ENCODE data around the gene VKORC1.
A peak's percentile ranks its signal among the peaks of the same experiment; 100 is the strongest.

Gene VKORC1

DNA sequence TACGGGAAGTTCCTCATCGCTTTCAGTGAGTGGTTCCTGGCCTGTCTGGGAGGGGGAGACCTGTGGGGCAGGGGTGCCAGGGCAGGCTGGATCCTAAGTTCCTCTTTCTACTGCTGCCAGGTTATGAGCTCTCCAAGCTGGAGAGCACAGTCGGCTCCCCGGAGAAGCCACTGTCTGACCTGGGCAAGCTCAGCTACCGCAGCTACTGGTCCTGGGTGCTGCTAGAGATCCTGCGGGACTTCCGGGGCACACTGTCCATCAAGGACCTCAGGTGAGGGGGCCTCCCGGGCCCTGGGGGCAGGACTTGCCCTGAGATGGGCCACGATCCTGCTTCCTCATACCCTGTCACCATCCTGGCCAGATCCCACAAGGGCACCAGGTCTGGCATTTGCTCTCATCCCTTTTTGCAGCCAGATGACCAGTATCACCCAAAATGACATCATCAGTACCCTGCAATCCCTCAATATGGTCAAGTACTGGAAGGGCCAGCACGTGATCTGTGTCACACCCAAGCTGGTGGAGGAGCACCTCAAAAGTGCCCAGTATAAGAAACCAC lies 35.8 kb upstream of the VKORC1 start:
- DNase-seq (ENCODE audit: low read depth in 2 of 2), result no peak

GRCh38 chr16:31129568-31130335 lies 35.2 kb upstream of the VKORC1 start:
- DNase-seq (ENCODE audit: low read depth in 2 of 2), result no peak

GRCh38 chr16:31128711-31129567 lies 34.3 kb upstream of the VKORC1 start:
- DNase-seq (ENCODE audit: low read depth in 2 of 2), result no peak

DNA sequence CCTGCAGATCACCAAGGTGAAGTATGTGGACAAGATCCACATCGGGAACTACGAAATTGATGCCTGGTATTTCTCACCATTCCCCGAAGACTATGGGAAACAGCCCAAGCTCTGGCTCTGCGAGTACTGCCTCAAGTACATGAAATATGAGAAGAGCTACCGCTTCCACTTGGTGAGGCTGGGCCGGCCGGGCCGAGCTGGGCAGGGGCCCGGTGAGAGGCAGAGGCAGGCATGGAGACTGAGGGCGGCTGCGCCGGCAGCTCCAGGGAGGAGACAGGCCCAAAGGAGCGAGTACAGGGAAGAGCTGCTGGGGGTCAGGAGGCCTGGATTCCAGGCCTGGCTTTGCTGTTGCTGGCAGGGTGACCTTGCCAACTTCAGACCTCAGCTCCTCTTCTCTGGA lies 32.6 kb upstream of the VKORC1 start:
- DNase-seq (ENCODE audit: low read depth in 2 of 2), result no peak

DNA sequence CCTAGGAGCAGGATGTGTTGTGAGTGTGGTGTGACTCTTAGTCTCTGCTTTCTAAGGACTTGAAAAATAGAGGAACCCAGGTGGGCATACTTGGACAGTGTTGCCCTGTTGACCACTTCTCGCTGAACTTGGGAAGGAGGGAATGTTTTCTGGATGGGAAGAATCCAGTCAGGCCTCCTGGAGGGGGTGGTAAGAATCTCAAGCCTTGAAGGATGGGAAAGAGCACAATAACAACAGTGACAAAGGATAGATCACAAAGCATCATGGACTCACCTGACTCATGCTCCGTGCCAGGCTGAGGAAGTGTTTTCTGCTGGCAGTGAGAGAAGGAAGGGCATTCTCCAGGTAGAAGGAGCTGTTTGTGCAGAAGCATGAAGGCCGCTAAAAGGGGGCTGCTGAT lies 31.2 kb upstream of the VKORC1 start:
- no peak for DNase-seq (ENCODE audit: low read depth in 2 of 2)

- DNase-seq (ENCODE audit: low read depth in 2 of 2), result no peak
These were observed 25.5 kb upstream of the VKORC1 start for GRCh38 chr16:31120129-31120528.

DNA sequence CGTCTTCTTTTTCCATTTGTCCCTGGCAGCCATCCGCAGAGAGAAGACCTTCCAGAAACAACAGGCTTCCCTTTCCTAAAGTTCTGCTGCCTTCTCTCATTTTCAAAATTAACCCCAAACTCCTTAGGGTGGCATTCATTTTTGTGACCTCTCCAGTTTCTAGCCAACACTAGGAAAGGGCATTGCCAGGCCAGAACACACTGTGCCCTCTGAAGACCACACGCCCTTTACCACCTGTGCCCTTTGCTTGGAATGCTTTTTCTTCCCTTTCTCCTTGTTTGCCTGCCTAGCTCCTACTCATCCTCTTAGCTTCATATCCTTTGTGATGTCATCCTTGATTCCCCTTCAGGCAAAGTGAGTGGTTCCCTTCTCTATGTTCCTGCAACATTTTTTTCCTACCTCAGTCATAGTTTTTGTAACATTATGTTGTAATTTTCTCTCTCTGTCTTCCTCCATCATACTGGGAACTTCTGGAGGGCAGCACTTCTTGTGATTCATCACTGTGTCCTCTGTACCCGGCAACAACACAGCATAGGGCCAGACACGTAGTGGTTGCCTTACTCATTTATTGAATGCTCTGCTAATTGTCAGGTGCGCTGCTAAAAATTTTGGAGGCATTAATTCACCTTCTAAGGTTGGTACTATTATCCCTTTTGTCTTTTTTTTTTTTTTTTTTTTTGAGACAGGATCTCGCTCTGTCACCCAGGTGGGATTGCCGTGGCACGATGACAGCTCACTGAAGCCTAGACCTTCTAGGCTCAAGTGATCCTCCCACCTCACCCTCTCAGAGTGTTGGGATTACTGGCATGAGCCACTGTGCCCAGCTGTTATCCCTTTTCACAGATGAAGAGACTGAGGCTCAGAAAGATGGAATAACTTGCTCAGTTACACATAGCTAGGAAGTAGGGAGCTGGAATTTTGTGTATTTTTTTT lies 23.9 kb upstream of the VKORC1 start:
- no peak for DNase-seq (ENCODE audit: low read depth in 2 of 2)

GRCh38 chr16:31117384-31118222 lies 23.0 kb upstream of the VKORC1 start, which contains the start of gene KAT8:
TSS of gene KAT8 (plus strand) at chr16:31117664. CDS start at chr16:31117682, 18 bp downstream.
- DNase-seq (ENCODE audit: low read depth in 2 of 2), result peak; percentile 96 to 97

- no peak for DNase-seq (ENCODE audit: low read depth in 2 of 2)
These were observed 19.9 kb upstream of the VKORC1 start for GRCh38 chr16:31114468-31114867.

DNA sequence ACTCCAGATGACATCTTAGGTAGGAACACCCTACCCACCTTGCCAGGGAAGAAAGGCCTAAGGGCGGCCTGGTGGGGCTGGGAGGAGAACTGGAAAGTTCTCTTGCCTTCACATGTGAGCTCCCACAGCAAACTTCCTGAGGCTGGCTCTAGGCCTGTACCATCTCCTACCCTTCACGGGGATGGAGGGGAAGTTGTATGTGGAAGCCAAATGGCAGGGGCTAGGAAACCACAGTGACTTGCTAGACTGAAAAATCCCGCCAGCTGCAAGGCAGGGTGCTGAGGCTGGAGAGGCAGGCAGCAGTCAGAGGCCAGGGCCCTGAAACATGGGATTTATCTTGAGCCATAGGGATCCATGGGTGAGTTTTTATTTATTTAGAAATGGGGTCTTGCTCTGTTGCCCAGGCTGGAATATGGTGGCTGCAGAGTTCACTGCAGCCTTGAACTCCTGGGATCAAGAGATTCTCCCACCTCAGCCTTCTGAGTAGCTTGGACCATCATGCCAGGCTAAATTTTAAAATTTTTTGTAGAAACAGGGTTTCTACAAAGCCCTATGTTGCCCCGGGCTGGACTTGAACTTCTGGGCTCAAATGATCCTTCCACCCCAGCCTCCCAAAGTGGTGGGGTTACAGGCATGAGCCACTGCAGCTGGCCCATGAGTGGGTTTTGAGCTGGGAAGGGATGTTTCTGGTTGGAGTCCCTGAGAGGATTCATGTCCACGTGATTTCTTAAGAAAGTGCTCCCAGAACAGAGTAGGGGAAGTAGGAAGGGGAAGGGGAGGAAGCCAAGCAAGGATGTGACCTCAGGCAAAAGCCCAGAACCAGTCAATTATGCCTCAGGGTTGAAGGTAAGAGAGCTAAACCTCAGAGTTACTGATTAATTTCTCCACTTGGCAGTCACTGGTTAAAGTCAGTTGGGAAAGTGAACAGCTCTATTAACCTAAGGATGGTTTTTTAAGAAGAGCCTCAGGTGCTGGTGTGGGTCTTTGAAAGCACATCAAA lies 18.8 kb upstream of the VKORC1 start:
- no peak for DNase-seq (ENCODE audit: low read depth in 2 of 2)

DNA sequence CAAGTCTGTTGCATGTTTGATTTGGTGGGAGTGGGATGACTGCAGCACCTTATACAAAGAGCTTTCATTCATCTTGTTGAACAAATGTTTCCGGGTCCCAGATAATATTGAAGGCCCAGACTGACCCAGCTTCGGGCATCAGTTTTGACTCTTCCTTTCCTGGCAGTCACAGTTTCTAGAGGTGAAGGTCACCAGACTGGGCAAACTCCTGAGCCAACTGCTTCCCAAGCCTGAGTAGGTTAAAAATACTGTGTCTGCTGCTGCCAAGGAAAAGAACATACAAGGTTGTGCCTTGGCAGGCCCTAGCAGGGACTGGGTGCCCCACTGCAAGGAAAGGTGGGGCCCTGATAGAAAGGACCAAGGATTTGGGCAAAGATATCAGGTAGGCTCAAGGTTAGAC lies 18.1 kb upstream of the VKORC1 start:
- DNase-seq (ENCODE audit: low read depth in 2 of 2), result no peak

DNA sequence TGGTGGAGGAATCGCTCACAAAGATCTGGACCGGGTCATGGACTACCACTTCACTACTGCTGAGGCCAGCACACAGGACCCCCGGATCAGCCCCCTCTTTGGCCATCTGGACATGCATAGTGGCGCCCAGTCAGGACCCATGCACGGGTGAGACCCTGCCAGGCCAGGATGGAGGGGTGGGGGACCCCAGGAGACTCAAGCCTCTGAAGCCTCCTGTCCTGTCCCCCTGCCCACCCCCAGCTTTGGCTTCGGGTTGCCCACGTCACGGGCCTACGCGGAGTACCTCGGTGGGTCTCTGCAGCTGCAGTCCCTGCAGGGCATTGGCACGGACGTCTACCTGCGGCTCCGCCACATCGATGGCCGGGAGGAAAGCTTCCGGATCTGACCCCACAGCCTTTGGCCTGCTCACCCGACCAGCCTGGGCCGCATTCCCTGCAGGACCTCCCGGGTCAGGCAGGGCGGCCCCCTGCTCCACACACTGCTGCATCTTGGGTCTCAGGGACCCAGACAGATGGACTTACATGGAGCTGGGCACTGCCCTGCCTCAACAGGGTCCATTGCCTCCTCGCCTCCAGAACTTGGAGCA lies 17.4 kb upstream of the VKORC1 start:
- DNase-seq (ENCODE audit: low read depth in 2 of 2), result no peak

DNA sequence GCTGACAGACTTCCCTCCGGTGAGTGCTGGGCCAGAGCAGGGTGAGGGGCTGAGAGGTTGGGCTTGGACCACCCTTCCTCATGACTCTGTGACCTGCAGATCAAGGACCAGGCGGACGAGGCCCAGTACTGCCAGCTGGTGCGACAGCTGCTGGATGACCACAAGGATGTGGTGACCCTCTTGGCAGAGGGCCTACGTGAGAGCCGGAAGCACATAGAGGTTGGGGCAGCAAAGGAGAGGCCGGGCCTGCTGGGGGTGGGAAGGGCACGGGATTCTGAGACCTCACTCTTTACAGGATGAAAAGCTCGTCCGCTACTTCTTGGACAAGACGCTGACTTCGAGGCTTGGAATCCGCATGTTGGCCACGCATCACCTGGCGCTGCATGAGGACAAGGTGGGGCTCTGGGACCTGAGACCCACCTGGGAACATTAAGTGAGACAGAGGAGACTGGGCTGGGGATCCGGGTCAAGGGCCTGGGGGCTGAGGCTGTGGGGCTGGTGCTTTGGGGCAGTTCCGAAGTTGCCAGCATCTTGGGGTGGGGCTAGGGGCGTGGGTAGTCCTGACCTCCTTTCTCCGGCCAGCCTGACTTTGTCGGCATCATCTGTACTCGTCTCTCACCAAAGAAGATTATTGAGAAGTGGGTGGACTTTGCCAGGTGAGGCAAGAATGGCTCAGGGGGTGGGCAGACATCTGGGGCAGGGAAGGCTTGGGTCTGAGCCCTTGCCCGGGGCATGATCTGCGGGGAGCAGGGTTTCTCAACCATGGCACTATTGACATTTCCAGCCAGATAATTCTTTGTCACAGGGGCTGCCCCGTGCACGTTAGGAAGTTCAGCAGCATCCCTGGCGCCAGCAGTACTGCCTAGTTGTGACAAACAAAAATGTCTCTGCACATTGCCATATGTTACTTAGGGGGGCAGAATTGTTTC lies 15.8 kb upstream of the VKORC1 start:
- DNase-seq (ENCODE audit: low read depth in 2 of 2), result no peak

DNA sequence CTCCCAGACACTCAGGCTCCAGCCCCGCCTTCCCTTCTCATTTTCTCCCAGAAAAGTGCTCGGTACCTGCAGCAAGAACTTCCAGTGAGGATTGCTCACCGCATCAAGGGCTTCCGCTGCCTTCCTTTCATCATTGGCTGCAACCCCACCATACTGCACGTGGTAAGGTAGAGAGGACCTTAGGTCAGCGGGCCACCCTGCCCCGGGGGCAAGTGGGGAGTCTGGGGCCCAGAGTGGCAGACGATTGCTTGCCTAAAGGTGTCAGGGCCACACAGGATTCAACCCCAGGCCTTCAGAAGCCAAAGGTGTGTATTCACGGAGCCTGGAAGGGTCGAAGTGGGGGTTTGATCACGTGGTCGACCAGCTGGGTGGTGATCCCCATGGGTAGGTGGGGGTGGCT lies 15.0 kb upstream of the VKORC1 start:
- no peak for DNase-seq (ENCODE audit: low read depth in 2 of 2)

GRCh38 chr16:31108794-31109558 lies 14.4 kb upstream of the VKORC1 start:
- DNase-seq (ENCODE audit: low read depth in 2 of 2), result no peak

DNA sequence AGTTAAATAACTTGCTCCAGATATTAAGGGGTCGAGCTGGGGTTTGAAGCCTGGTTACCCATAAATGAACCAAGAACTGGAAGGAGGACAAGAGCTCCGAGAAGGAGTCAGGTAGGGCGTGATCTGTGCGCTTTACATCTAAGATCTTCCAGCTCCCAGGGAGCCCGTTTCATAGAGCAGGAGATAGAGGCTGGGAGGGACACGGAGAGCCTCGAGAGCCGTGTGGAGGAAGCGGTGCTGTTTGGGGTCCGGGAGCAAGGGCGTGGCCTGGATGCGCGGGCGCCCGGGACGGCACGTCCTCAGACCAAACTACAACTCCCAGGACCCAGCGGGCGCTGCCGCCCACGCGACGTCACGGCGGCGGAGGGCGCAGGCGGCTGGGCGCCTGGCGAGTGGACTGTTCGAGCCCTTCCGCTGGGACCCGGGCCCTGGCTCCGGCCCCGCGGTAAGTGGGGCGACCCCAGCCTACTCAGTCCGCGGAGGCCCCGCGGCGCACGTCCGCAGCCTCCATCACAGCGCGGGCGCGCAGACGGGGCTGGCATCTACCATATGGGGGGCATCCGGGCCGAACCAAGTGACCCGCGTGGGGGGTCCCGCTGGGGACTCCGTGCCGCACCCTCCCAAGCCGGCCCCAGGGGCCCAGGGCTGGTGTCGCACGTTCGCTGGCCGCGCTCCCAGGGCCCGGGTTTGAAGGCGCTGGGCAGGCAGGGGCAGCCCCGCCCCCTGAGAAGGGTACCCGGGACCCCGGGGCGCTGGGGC lies 13.6 kb upstream of the VKORC1 start, which contains the start of gene BCKDK:
TSS of gene BCKDK (plus strand) at position 352 of the 759 bp plus-strand sequence. CDS start 838 bp downstream, outside the sequence.
- DNase-seq (ENCODE audit: low read depth in 2 of 2), result peak; percentile 79

Data from stimulated activated CD8-positive, alpha-beta memory T cell treated with anti-CD3 and anti-CD28 coated beads, Interleukin-2, amount 100 ng/mL, for 48 hours (primary cell).